Panc1 (cell line): ENCODE results near the gene ZNF81. TPM values are rescaled to one million over a fixed set of nuclear protein-coding genes. Genes with fewer than 3 reads are reported as not detected.

ENCODE experiments used
- ATAC-seq: fragments of 200-7000 bp; cut with Tn5 transposase; 2 replicates; pipeline ENCODE4 v1.9.1; 2020; ENCODE audit warnings: mild to moderate bottlenecking, moderate library complexity
- BruUV-seq: library from RNA; stranded (reverse); fragments of 400-500 nt; replicated peaks from 2 replicates; lab custom pipeline; 2021; lab: Mats Ljungman, UMichigan
- CTCF ChIA-PET: fragments of 300-600 bp; sonication (Branson Sonifier 250); formaldehyde crosslinking; loops from one replicate; lab custom pipeline; 2022; ENCODE audit warnings: antibody characterized with exemption; lab: Charles Lee
- POLR2A ChIA-PET: fragments of 300-600 bp; sonication (Branson Sonifier 250); formaldehyde crosslinking; loops from one replicate; lab custom pipeline; 2022; ENCODE audit warnings: antibody characterized with exemption; lab: Charles Lee
- DNase-seq: peaks from one replicate; pipeline ENCODE4 v3.0.0-alpha.2; 2010; ENCODE audit warnings: low read depth, low spot score
- H3K27ac ChIP-seq: 2 replicates; pipeline ENCODE4 v1.5.1; 2011; ENCODE audit warnings: mild to moderate bottlenecking, low read length, inconsistent platforms
- H3K27me3 ChIP-seq: fragments of 200-500 bp; sonication (Bioruptor generic); 2 replicates; pipeline ENCODE4 v1.6.0; 2014; ENCODE audit warnings: low read length, inconsistent platforms; ENCODE audit not compliant: control insufficient read depth, insufficient read depth
- H3K36me3 ChIP-seq: fragments of 200-500 bp; sonication (Bioruptor generic); 2 replicates; pipeline ENCODE4 v1.5.1; 2014; ENCODE audit warnings: inconsistent platforms, mild to moderate bottlenecking, low read length, moderate library complexity; ENCODE audit not compliant: control insufficient read depth, insufficient read depth
- H3K4me1 ChIP-seq: 2 replicates; pipeline ENCODE4 v1.5.1; 2011; ENCODE audit warnings: inconsistent platforms, mild to moderate bottlenecking, low read length, moderate library complexity; ENCODE audit not compliant: control insufficient read depth, insufficient read depth
- H3K4me3 ChIP-seq, 2 experiments: 2 replicates each; pipeline ENCODE4 v1.5.1; 2011 to 2012; ENCODE audit warnings: low read depth in 2 of 2, low read length in 2 of 2, mild to moderate bottlenecking in 2 of 2, inconsistent platforms in 1 of 2, moderate library complexity in 1 of 2
- H3K9me3 ChIP-seq: fragments of 200-500 bp; sonication (Bioruptor generic); 2 replicates; pipeline ENCODE4 v1.5.1; 2014; ENCODE audit warnings: low read depth, mild to moderate bottlenecking, inconsistent platforms, low read length, moderate library complexity; ENCODE audit not compliant: control insufficient read depth, insufficient read depth
- CTCF ChIP-seq: fragments of 450-650 bp; IDR thresholded peaks from 2 replicates; pipeline ENCODE4 v1.5.1; 2017; ENCODE audit warnings: mild to moderate bottlenecking
- POLR2AphosphoS5 ChIP-seq: IDR thresholded peaks from 2 replicates; pipeline ENCODE4 v1.6.1; 2012; ENCODE audit warnings: mild to moderate bottlenecking, low read depth, low read length, moderate library complexity
- REST ChIP-seq, 2 experiments: IDR thresholded peaks; 2 replicates each; pipeline ENCODE4 v1.6.1; 2011 to 2012; ENCODE audit warnings: low read depth in 2 of 2, control low read depth in 1 of 2, low read length in 1 of 2, mild to moderate bottlenecking in 1 of 2, moderate library complexity in 1 of 2; ENCODE audit not compliant: insufficient read depth in 1 of 2
- SIN3A ChIP-seq: IDR thresholded peaks from 2 replicates; pipeline ENCODE4 v1.6.1; 2012; ENCODE audit warnings: low read depth, mild to moderate bottlenecking, low read length, moderate library complexity, borderline replicate concordance; ENCODE audit not compliant: insufficient read depth
- TCF7L2 ChIP-seq: IDR thresholded peaks from 2 replicates; pipeline ENCODE4 v1.6.1; 2011; ENCODE audit warnings: mild to moderate bottlenecking, low read depth, low read length, inconsistent platforms
- in situ Hi-C: cut with HindIII; loops from 2 replicates; pipeline ENCODE4 v1.10.0; 2016; ENCODE audit warnings: low sequenced_read_pairs, low pct_unique_long_range_greater_than_20kb
- intact Hi-C: fragments of 100-400 bp; cut with micrococcal nuclease; formaldehyde crosslinking; loops from one replicate; pipeline ENCODE4 v1.10.0; 2022; ENCODE audit not compliant: unreplicated experiment
- total RNA-seq: library from RNA; stranded (reverse); gene quantifications from one replicate; pipeline ENCODE4 v1.2.1, GENCODE V29; 2021; ENCODE audit not compliant: unreplicated experiment

The ZNF81 gene
- total RNA-seq, 1 experiment from 2014 or later, result 10.7 TPM

DNA sequence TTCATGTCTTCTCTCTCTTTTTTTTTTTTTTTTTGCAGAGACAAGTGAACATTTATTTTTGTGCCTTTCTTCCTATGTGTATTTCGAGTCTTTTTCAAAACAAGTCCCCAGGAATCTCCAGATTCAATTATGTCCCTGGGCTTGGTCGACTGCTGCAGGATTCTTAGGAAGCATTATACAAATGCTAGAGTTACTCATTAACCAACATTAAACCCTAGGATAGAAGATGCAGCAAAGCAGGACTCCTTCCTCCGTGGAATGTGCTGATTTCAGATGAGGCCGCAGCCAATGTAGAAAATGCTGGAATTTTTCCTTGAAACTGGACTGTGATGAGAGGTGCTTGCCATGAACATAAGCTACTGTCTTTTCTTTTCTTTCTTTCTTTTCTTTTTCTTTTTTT lies 3.4 kb downstream of the ZNF81 start:
- BruUV-seq, result no TSS peak
- in situ Hi-C loops, result no loop called here
- POLR2A ChIA-PET, result interaction anchor here (0.6 kb wide), 2 partner anchors 10 to 1803 kb away, joined by 8 read pairs; no protein-coding TSS in a partner anchor
- no peak overlapping the region for H3K4me3 ChIP-seq
- no peaks in the 10 kb centered on the region for H3K36me3 ChIP-seq
- H3K27ac ChIP-seq, result no peak overlapping the region
- no peaks in the 10 kb centered on the region for H3K27me3 ChIP-seq
- intact Hi-C loops, result no loop called here
- no peak for ATAC-seq
- CTCF ChIA-PET, result no interaction called here
- H3K9me3 ChIP-seq, result no peaks in the 10 kb centered on the region
- TF ChIP-seq TCF7L2 (no peak), POLR2AphosphoS5 (no peak), REST (IDR thresholded peaks at IDR 0.05; ENCODE audit: insufficient read depth in 1 of 2, low read depth in 2 of 2, low read length in 1 of 2) (no peak), CTCF (no peak)
- peaks cover 3% of the 10 kb centered on the region; the same call in 1 of the 2 replicates for H3K4me1 ChIP-seq
- DNase-seq, result no peak

GRCh38 chrX:47843363-47843762 lies 6.7 kb downstream of the ZNF81 start:
- ATAC-seq (no peak), DNase-seq (no peak)
- Histone ChIP-seq H3K36me3 (no peaks in the 10 kb centered on the region), H3K4me3 (no peak overlapping the region), H3K9me3 (no peaks in the 10 kb centered on the region), H3K4me1 (no peaks in the 10 kb centered on the region), H3K27me3 (no peaks in the 10 kb centered on the region), H3K27ac (no peak overlapping the region)
- TF ChIP-seq POLR2AphosphoS5 (no peak), REST (IDR thresholded peaks at IDR 0.05; ENCODE audit: insufficient read depth in 1 of 2, low read depth in 2 of 2, low read length in 1 of 2) (no peak), CTCF (no peak), SIN3A (no peak), TCF7L2 (no peak)
- intact Hi-C loops (no loop called here), in situ Hi-C loops (no loop called here)
- CTCF ChIA-PET, result no interaction called here
- POLR2A ChIA-PET, result interaction anchor here (0.5 kb wide), 1 partner anchor 34 kb away, joined by 8 read pairs; no protein-coding TSS in a partner anchor
- no TSS peak for BruUV-seq
